HG03064 (cell line): ENCODE measurements around the gene OR1I1.

Experiments
- ATAC-seq: cut with Tn5 transposase; IDR thresholded peaks from one replicate; pipeline ENCODE4 v1.9.1; 2021; ENCODE audit warnings: low read depth; ENCODE audit not compliant: unreplicated experiment

The OR1I1 gene

GRCh38 chr19:15141143-15141542 is 59.1 kb downstream of the OR1I1 start:
- ATAC-seq: no peak

GRCh38 chr19:15142313-15142712 is 60.3 kb downstream of the OR1I1 start:
- ATAC-seq: no peak
